CD4-positive, alpha-beta T cell (primary cell): ENCODE data around the gene INPP4A. TPM values are rescaled to one million over a fixed set of nuclear protein-coding genes. Genes with fewer than 3 reads are reported as not detected.
A peak's percentile ranks its signal among the peaks of the same experiment; 100 is the strongest.

Source experiments
- ATAC-seq: fragments of 200-7000 bp; cut with Tn5 transposase; one replicate; pipeline ENCODE4 v1.10.0; 2022; ENCODE audit warnings: mild to moderate bottlenecking; ENCODE audit not compliant: poor library complexity
- CTCF ChIA-PET: fragments of 350-600 bp; sonication (Branson Sonifier 250); formaldehyde crosslinking; loops from one replicate; lab custom pipeline; 2021; ENCODE audit warnings: antibody characterized with exemption, inconsistent platforms; lab: Charles Lee
- POLR2A ChIA-PET: fragments of 350-600 bp; sonication (Branson Sonifier 250); formaldehyde crosslinking; loops from one replicate; lab custom pipeline; 2021; ENCODE audit warnings: antibody characterized with exemption, inconsistent platforms; lab: Charles Lee
- DNase-seq, 14 experiments: peaks; one replicate each; pipeline ENCODE4 v3.0.0-alpha.2; 2013 to 2020; ENCODE audit warnings: mixed read lengths in 2 of 14
- H3K27ac ChIP-seq, 2 donors: one replicate each; pipeline versions ENCODE4 v1.5.1 to v1.7.0; 2013; ENCODE audit warnings: low read length in 2 of 2, low read depth in 1 of 2, mild to moderate bottlenecking in 1 of 2
- H3K27me3 ChIP-seq, 2 experiments: 1 replicate in 1 of 2; 2 replicates in 1 of 2; pipeline versions ENCODE4 v1.6.1 to v1.7.0; 2013; ENCODE audit warnings: low read length in 2 of 2, control low read depth in 1 of 2, mild to moderate bottlenecking in 1 of 2, moderate library complexity in 1 of 2; ENCODE audit not compliant: insufficient read depth in 2 of 2, control insufficient read depth in 1 of 2
- H3K36me3 ChIP-seq: one replicate; pipeline ENCODE4 v1.6.1; 2013; ENCODE audit warnings: low read length, control low read depth; ENCODE audit not compliant: insufficient read depth
- H3K4me1 ChIP-seq: one replicate; pipeline ENCODE4 v1.6.1; 2013; ENCODE audit warnings: low read length, control low read depth; ENCODE audit not compliant: insufficient read depth
- H3K4me3 ChIP-seq: one replicate; pipeline ENCODE4 v1.5.1; 2013; ENCODE audit warnings: mild to moderate bottlenecking, low read length, moderate library complexity
- H3K9me3 ChIP-seq, 2 experiments: 1 replicate in 1 of 2; 2 replicates in 1 of 2; pipeline versions ENCODE4 v1.6.1 to v1.7.0; 2013; ENCODE audit warnings: low read length in 2 of 2, mild to moderate bottlenecking in 2 of 2, control low read depth in 1 of 2, moderate library complexity in 1 of 2; ENCODE audit not compliant: control insufficient read depth in 1 of 2, insufficient read depth in 1 of 2
- H3K27ac Mint-ChIP-seq: one replicate; pipeline ENCODE4 v1.8.0; 2020; ENCODE audit warnings: mixed read lengths
- H3K27me3 Mint-ChIP-seq: one replicate; pipeline ENCODE4 v1.8.0; 2021; ENCODE audit warnings: mixed read lengths
- H3K36me3 Mint-ChIP-seq: one replicate; pipeline ENCODE4 v1.8.0; 2021; ENCODE audit warnings: low read depth, mixed read lengths
- H3K4me1 Mint-ChIP-seq: one replicate; pipeline ENCODE4 v1.8.0; 2021; ENCODE audit warnings: low read depth, mixed read lengths
- H3K4me3 Mint-ChIP-seq: one replicate; pipeline ENCODE4 v1.8.0; 2020; ENCODE audit warnings: mild to moderate bottlenecking, mixed read lengths
- H3K9me3 Mint-ChIP-seq: one replicate; pipeline ENCODE4 v1.8.0; 2020; ENCODE audit warnings: mixed read lengths
- intact Hi-C, 2 experiments: fragments of 100-400 bp; cut with DNase I in 1 of 2; cut with micrococcal nuclease in 1 of 2; formaldehyde crosslinking; loops; one replicate each; pipeline versions ENCODE4 v1.15.1 to v1.9.0; 2023 to 2025; cut with DNase I, micrococcal nuclease
- total RNA-seq, 174 experiments: library from RNA in 2 of 174; stranded (reverse) in 2 of 174; gene quantifications; one replicate each; pipeline ENCODE4 v1.2.3 and lab custom pipeline; 2021 to 2026
- TF ChIP-seq, protein P1 (sequence below): fragments of 200-600 bp; IDR thresholded peaks from one replicate; pipeline ENCODE4 v1.8.0; 2022; ENCODE audit warnings: antibody characterized with exemption, mild to moderate bottlenecking

The INPP4A gene
- total RNA-seq, 2 experiments from 2014 or later = 86.4 to 89.2 TPM

DNA sequence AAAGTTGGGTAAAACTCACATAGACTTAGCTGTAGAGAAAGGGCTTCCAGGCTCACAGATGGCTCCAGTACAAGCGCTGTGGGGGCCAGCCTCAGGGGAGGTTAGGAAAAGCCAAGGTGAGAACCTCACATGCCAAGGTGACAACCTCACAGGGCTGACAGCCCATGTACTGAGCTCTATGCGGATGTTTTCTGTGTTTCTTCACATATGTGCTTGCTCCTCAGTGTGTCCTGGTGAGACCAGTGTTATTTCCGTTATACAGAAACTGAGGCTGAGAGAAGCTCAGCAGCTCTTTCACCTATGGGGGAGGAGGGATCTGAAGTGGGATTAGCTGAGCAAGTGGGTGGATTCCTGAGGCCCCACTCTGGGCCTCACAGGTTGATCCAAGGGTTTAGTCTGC is 67.3 kb downstream of the INPP4A start:
- ATAC-seq (no peak), DNase-seq (peak in 1 of 14 experiments; percentile 25)
- H3K27me3 Mint-ChIP-seq = no peaks in the 10 kb centered on the region
- H3K9me3 Mint-ChIP-seq = no peaks in the 10 kb centered on the region
- intact Hi-C loops = no loop called here
- TF ChIP-seq, protein P1, sequence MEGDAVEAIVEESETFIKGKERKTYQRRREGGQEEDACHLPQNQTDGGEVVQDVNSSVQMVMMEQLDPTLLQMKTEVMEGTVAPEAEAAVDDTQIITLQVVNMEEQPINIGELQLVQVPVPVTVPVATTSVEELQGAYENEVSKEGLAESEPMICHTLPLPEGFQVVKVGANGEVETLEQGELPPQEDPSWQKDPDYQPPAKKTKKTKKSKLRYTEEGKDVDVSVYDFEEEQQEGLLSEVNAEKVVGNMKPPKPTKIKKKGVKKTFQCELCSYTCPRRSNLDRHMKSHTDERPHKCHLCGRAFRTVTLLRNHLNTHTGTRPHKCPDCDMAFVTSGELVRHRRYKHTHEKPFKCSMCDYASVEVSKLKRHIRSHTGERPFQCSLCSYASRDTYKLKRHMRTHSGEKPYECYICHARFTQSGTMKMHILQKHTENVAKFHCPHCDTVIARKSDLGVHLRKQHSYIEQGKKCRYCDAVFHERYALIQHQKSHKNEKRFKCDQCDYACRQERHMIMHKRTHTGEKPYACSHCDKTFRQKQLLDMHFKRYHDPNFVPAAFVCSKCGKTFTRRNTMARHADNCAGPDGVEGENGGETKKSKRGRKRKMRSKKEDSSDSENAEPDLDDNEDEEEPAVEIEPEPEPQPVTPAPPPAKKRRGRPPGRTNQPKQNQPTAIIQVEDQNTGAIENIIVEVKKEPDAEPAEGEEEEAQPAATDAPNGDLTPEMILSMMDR = no peak
- Histone ChIP-seq H3K27ac (no peak overlapping the region), H3K9me3 (no peaks in the 10 kb centered on the region), H3K36me3 (peaks cover 1% of the 10 kb centered on the region), H3K4me1 (peaks cover 85% of the 10 kb centered on the region), H3K4me3 (no peak overlapping the region), H3K27me3 (no peaks in the 10 kb centered on the region)
- ChIA-PET POLR2A (no interaction called here), CTCF (no interaction called here)
- H3K27ac Mint-ChIP-seq = peak overlapping the region; percentile 83
- H3K4me3 Mint-ChIP-seq = no peak overlapping the region
- H3K36me3 Mint-ChIP-seq = peaks cover 38% of the 10 kb centered on the region
- peaks cover 93% of the 10 kb centered on the region for H3K4me1 Mint-ChIP-seq

DNA sequence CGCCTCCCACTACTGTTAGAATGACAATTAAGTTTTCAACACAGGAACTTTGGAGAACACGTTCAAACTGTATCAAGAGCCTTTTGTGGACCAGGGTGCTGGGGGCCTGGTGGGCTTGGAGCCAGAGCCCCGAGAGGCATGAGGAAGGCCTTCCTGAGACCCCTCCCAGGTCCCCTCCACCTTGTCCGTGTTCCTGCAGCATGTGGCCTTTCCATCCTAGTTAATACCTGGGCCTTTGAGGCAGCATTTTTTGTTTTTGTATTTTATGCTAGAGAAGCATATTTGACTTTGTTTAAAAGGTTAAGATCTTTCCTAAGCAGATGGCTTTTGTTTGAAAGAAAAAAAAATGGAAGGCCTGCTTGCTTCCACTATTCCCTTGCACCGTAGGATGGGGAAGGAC is 68.0 kb downstream of the INPP4A start:
- TF ChIP-seq, protein P1 = no peak
- Histone ChIP-seq H3K4me3 (no peak overlapping the region), H3K27me3 (no peaks in the 10 kb centered on the region), H3K4me1 (peaks cover 83% of the 10 kb centered on the region), H3K36me3 (no peaks in the 10 kb centered on the region), H3K27ac (no peak overlapping the region), H3K9me3 (no peaks in the 10 kb centered on the region)
- Mint-ChIP-seq H3K36me3 (peaks cover 33% of the 10 kb centered on the region), H3K4me1 (peaks cover 94% of the 10 kb centered on the region), H3K27ac (peak overlapping the region; percentile 83), H3K4me3 (no peak overlapping the region), H3K9me3 (no peaks in the 10 kb centered on the region), H3K27me3 (no peaks in the 10 kb centered on the region)
- ATAC-seq = no peak
- POLR2A ChIA-PET = no interaction called here
- CTCF ChIA-PET = no interaction called here
- no peak for DNase-seq
- intact Hi-C loops = no loop called here

DNA sequence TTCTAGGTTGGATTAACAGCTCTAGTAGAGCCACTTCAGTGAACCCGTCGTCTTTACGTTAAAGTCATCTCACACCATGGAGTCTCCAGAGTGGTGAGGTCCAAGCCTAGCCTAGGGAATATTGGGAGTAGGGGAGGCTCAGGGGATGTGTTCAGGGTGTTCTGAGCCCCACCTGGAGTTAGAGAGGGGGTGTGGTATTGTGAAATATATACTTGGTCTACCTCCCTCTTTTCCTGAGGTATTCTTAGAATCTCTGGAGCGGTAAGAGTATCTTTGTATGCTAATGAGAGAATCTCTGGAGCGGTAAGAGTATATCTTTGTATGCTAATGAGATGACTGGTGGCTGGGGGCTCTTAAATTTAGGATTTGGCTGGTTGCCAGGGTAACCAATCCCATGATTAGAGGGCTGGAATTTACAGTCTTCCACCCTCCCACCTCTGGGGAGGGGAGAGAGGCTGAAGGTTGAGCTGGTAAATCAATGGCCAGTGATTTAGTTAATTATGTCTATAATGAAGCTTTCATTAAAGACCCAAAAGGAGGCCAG is 69.5 kb downstream of the INPP4A start:
- ATAC-seq (no peak), DNase-seq (no peak)
- Mint-ChIP-seq H3K4me1 (peaks cover 91% of the 10 kb centered on the region), H3K36me3 (peaks cover 27% of the 10 kb centered on the region), H3K27me3 (no peaks in the 10 kb centered on the region), H3K4me3 (no peak overlapping the region), H3K27ac (peak overlapping the region; percentile 83), H3K9me3 (no peaks in the 10 kb centered on the region)
- H3K36me3 ChIP-seq = no peaks in the 10 kb centered on the region
- no peak overlapping the region for H3K4me3 ChIP-seq
- ChIA-PET CTCF (interaction anchor here (2.3 kb wide), 1 partner anchor 101 kb away, joined by 7 read pairs; no protein-coding TSS in a partner anchor), POLR2A (no interaction called here)
- H3K27ac ChIP-seq = peak overlapping the region in 1 of 2 donors; percentile 42
- intact Hi-C loops = no loop called here
- H3K27me3 ChIP-seq = no peaks in the 10 kb centered on the region
- TF ChIP-seq, protein P1 = no peak
- peaks cover 75% of the 10 kb centered on the region for H3K4me1 ChIP-seq
- H3K9me3 ChIP-seq = no peaks in the 10 kb centered on the region
